SU-DHL-6 (cell line): ENCODE results near the gene ZNF823.
A peak's percentile ranks its signal among the peaks of the same experiment; 100 is the strongest.

Experiments used
- H2AFZ ChIP-seq: fragments of 200-600 bp; sonication (generic); 2 replicates; pipeline ENCODE4 v1.6.1; 2014; ENCODE audit warnings: low read depth, mild to moderate bottlenecking, moderate library complexity, mixed read lengths, antibody characterized with exemption, low read length; ENCODE audit not compliant: severe bottlenecking
- H3F3A ChIP-seq: fragments of 200-600 bp; shearing (Covaris generic); 2 replicates; pipeline ENCODE4 v1.6.0; 2016; ENCODE audit warnings: antibody characterized with exemption, mild to moderate bottlenecking; ENCODE audit not compliant: insufficient read depth
- H3K27ac ChIP-seq: fragments of 200-600 bp; sonication (generic); 2 replicates; pipeline ENCODE4 v1.5.1; 2016; ENCODE audit warnings: low read depth, mild to moderate bottlenecking, low read length, moderate library complexity, mixed read lengths
- H3K27me3 ChIP-seq: fragments of 200-600 bp; sonication (generic), shearing (Covaris generic); 2 replicates; pipeline ENCODE4 v1.6.0; 2014; ENCODE audit warnings: mild to moderate bottlenecking, low read length
- H3K36me3 ChIP-seq: fragments of 200-600 bp; sonication (generic); 2 replicates; pipeline ENCODE4 v1.6.1; 2014; ENCODE audit warnings: mild to moderate bottlenecking, low read length, mixed read lengths
- H3K4me2 ChIP-seq: fragments of 300-600, 200-600 bp; shearing (Covaris generic), sonication (generic); 2 replicates; pipeline ENCODE4 v1.6.0; 2014; ENCODE audit warnings: low read length, low read depth, mild to moderate bottlenecking; ENCODE audit not compliant: poor library complexity, severe bottlenecking
- H3K4me3 ChIP-seq: fragments of 200-600 bp; sonication (generic); 2 replicates; pipeline ENCODE4 v1.5.1; 2014; ENCODE audit warnings: antibody characterized with exemption, low read length, mild to moderate bottlenecking, mixed read lengths; ENCODE audit not compliant: insufficient read depth, poor library complexity, severe bottlenecking
- H3K79me2 ChIP-seq: fragments of 200-600 bp; sonication (generic); 2 replicates; pipeline ENCODE4 v1.6.1; 2014; ENCODE audit warnings: mild to moderate bottlenecking, low read length, moderate library complexity; ENCODE audit not compliant: insufficient read depth
- H3K9ac ChIP-seq: fragments of 200-600 bp; sonication (generic); 2 replicates; pipeline ENCODE4 v1.7.0; 2014; ENCODE audit warnings: mild to moderate bottlenecking, low read length
- H3K9me2 ChIP-seq: fragments of 200-600 bp; sonication (generic); replicated peaks from 2 replicates; pipeline ENCODE4 v1.6.1; 2014; ENCODE audit warnings: low read length; ENCODE audit not compliant: insufficient read depth
- H3K9me3 ChIP-seq: fragments of 200-600 bp; sonication (generic); 2 replicates; pipeline ENCODE4 v1.6.1; 2014; ENCODE audit warnings: low read length, mixed read lengths; ENCODE audit not compliant: insufficient read depth
- H4K20me1 ChIP-seq: fragments of 200-600 bp; sonication (generic); 2 replicates; pipeline ENCODE4 v1.6.1; 2014; ENCODE audit warnings: low read depth, mild to moderate bottlenecking, antibody characterized with exemption, low read length, moderate library complexity, mixed read lengths
- CTCF ChIP-seq: fragments of 200-600 bp; sonication (generic); IDR thresholded peaks from one replicate; pipeline ENCODE4 v1.5.1; 2017; ENCODE audit warnings: antibody characterized with exemption, mild to moderate bottlenecking, low read length, moderate library complexity; ENCODE audit not compliant: insufficient read depth, poor library complexity, severe bottlenecking
- EZH2phosphoT487 ChIP-seq: fragments of 200-600 bp; sonication (generic), shearing (Covaris generic); conservative IDR thresholded peaks from 2 replicates; pipeline ENCODE4 v1.6.1; 2018; ENCODE audit warnings: mild to moderate bottlenecking, antibody characterized with exemption, low read length, moderate library complexity, mixed read lengths

Gene ZNF823

GRCh38 chr19:11704626-11705025 lies 34.1 kb downstream of the ZNF823 start:
- H3K27me3 ChIP-seq: no peaks in the 10 kb centered on the region
- no peak for TF ChIP-seq EZH2phosphoT487
- TF ChIP-seq CTCF: no peak
- no peaks in the 10 kb centered on the region for H4K20me1 ChIP-seq
- no peaks in the 10 kb centered on the region for H3K79me2 ChIP-seq
- no peaks in the 10 kb centered on the region for H3K9me2 ChIP-seq
- H3K9me3 ChIP-seq: no peaks in the 10 kb centered on the region
- no peak overlapping the region for H3K4me3 ChIP-seq
- no peaks in the 10 kb centered on the region for H3F3A ChIP-seq
- no peak overlapping the region for H2AFZ ChIP-seq
- no peak overlapping the region for H3K9ac ChIP-seq
- H3K4me2 ChIP-seq: no peak overlapping the region
- no peaks in the 10 kb centered on the region for H3K36me3 ChIP-seq
- H3K27ac ChIP-seq: no peak overlapping the region

- no peak overlapping the region for H3K4me3 ChIP-seq
- H3K9me2 ChIP-seq: no peaks in the 10 kb centered on the region
- H3K9me3 ChIP-seq: no peaks in the 10 kb centered on the region
- no peak overlapping the region for H3K9ac ChIP-seq
- TF ChIP-seq CTCF: peak; percentile 78
- no peak for TF ChIP-seq EZH2phosphoT487
- H3K27ac ChIP-seq: no peak overlapping the region
- no peaks in the 10 kb centered on the region for H3K79me2 ChIP-seq
- no peaks in the 10 kb centered on the region for H4K20me1 ChIP-seq
- no peak overlapping the region for H3K4me2 ChIP-seq
- no peaks in the 10 kb centered on the region for H3F3A ChIP-seq
- no peak overlapping the region for H2AFZ ChIP-seq
- H3K27me3 ChIP-seq: no peaks in the 10 kb centered on the region
- no peaks in the 10 kb centered on the region for H3K36me3 ChIP-seq
Measured at GRCh38 chr19:11699931-11700794, 38.6 kb downstream of the ZNF823 start.

- Histone ChIP-seq H3K36me3 (no peaks in the 10 kb centered on the region), H3K4me2 (no peak overlapping the region), H3K9me2 (no peaks in the 10 kb centered on the region), H4K20me1 (no peaks in the 10 kb centered on the region), H2AFZ (no peak overlapping the region), H3F3A (no peaks in the 10 kb centered on the region), H3K9me3 (no peaks in the 10 kb centered on the region), H3K79me2 (no peaks in the 10 kb centered on the region), H3K27ac (no peak overlapping the region), H3K27me3 (no peaks in the 10 kb centered on the region), H3K9ac (no peak overlapping the region), H3K4me3 (no peak overlapping the region)
- TF ChIP-seq CTCF (no peak), EZH2phosphoT487 (no peak)
Measured at GRCh38 chr19:11698231-11698630, 40.5 kb downstream of the ZNF823 start.
